ENCODE results near the gene NOS3. TPM values are rescaled to one million over a fixed set of nuclear protein-coding genes. Genes with fewer than 3 reads are reported as not detected.
"Not testable (repeated sequence)": the region's sequence is repeated elsewhere in the genome, so short reads cannot be mapped to it uniquely, and the experiment has no call there.

The NOS3 gene
- total and polyA plus RNA-seq, 2 of the 13 experiments (the other 11 are each of a cell fraction or from before 2014, with no cell fraction given): 3.7 to 7.5 TPM

DNA sequence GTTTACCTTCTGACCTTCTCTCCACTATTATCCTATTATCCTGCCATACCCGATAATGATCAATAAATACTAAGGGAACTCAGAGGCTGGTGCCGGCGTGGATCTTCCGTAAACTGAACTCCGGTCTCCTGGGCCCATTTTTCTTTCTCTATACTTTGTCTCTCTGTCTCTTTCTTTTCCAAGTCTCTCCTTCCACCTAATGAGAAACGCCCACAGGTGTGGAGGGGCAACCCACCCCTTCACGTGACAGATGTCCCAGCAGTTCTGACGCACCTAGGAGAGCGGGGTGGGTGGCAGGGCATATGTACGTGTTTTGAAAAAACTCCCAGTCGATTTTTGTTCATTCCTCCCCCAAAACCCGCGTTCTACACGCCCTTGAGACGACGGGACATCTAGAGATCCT, 36.9 kb downstream of the NOS3 start:
- H3K4me2 ChIP-seq (ENCODE audit: low read depth, low read length): peak overlapping the region; percentile 92
- BruUV-seq (replicated peaks); FAIRE-seq; ATAC-seq; H4K20me1 ChIP-seq (ENCODE audit: insufficient read depth, low read length); H3K36me3 ChIP-seq (replicated peaks in 1 of 2; ENCODE audit: control insufficient read depth in 1 of 2, insufficient read depth in 2 of 2, low read length in 2 of 2); H3K27ac ChIP-seq (ENCODE audit: extremely low read length, insufficient read depth, low read length); H3K79me2 ChIP-seq (ENCODE audit: insufficient read depth, low read length); H3K9me3 ChIP-seq (ENCODE audit: low read length); DNase-seq (ENCODE audit: low spot score); in situ Hi-C loops (cut with HindIII; ENCODE audit: extremely low pct_ligation_motif_present, low pct_unique_long_range_greater_than_20kb); H2AFZ ChIP-seq (ENCODE audit: low read length): not testable (repeated sequence)
- TF ChIP-seq, protein P1, sequence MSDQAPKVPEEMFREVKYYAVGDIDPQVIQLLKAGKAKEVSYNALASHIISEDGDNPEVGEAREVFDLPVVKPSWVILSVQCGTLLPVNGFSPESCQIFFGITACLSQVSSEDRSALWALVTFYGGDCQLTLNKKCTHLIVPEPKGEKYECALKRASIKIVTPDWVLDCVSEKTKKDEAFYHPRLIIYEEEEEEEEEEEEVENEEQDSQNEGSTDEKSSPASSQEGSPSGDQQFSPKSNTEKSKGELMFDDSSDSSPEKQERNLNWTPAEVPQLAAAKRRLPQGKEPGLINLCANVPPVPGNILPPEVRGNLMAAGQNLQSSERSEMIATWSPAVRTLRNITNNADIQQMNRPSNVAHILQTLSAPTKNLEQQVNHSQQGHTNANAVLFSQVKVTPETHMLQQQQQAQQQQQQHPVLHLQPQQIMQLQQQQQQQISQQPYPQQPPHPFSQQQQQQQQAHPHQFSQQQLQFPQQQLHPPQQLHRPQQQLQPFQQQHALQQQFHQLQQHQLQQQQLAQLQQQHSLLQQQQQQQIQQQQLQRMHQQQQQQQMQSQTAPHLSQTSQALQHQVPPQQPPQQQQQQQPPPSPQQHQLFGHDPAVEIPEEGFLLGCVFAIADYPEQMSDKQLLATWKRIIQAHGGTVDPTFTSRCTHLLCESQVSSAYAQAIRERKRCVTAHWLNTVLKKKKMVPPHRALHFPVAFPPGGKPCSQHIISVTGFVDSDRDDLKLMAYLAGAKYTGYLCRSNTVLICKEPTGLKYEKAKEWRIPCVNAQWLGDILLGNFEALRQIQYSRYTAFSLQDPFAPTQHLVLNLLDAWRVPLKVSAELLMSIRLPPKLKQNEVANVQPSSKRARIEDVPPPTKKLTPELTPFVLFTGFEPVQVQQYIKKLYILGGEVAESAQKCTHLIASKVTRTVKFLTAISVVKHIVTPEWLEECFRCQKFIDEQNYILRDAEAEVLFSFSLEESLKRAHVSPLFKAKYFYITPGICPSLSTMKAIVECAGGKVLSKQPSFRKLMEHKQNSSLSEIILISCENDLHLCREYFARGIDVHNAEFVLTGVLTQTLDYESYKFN (CRISPR knock-in tag; conservative IDR thresholded peaks at IDR 0.05): 0 out of 2 replicates have a peak, but pooled peaks have one; percentile 4
- POLR2A ChIA-PET: interaction anchor here (1.0 to 2.1 kb wide), 15 partner anchors 8 to 659 kb away, joined by 3 to 35 read pairs (median 4); partner anchors contain the start of genes FASTK, NUB1, REPIN1 and TMUB1
- 4% methylated on average over 16 of the region's 16 CpGs for WGBS (ENCODE audit: low lambda C conversion rate)
- peak overlapping the region; percentile 33; the same call in 1 of the 2 replicates for H3K9ac ChIP-seq (ENCODE audit: insufficient read depth, low read depth, low read length)
- H3K4me3 ChIP-seq (replicated peaks in 1 of 3; ENCODE audit: insufficient read depth in 1 of 3, low read depth in 2 of 3, low read length in 3 of 3): peak overlapping the region; percentile 31 to 88 (median 49); a peak in 5 of 6 replicates
- CTCF ChIA-PET (ENCODE audit: low intra/inter-chr PET ratio, low total read pairs): interaction anchor here (0.9 kb wide), 2 partner anchors 28 to 52 kb away, joined by 3 read pairs; partner anchors contain the start of gene FASTK
- intact Hi-C loops (cut with micrococcal nuclease; ENCODE audit: unreplicated experiment): loop anchor here (1.0 to 10.0 kb wide), 3 partner anchors 31 to 1413 kb away; no protein-coding TSS in a partner anchor
- peaks cover 10 to 35% of the 10 kb centered on the region in 2 experiments; a peak in 4 of 5 replicates for H3K27me3 ChIP-seq (ENCODE audit: control insufficient read depth in 1 of 2, insufficient read depth in 2 of 2, low read length in 2 of 2)
- H3K4me1 ChIP-seq (ENCODE audit: insufficient read depth, low read length): peaks cover 29% of the 10 kb centered on the region
